Activated CD8-positive, alpha-beta T cell treated with anti-CD3 and anti-CD28 coated beads, Interleukin-2, amount 10 ng/mL, durations not matched to agents 7 days and 5 days (primary cell): Measurements from ENCODE around the gene TMEM125. TPM values are rescaled to one million over a fixed set of nuclear protein-coding genes. Genes with fewer than 3 reads are reported as not detected.

Source experiments
- ATAC-seq: fragments of 150-1000 bp; cut with Tn5 transposase; one replicate; pipeline ENCODE4 v1.10.0; 2021; ENCODE audit warnings: moderate library complexity
- CTCF ChIA-PET: fragments of 350-600 bp; sonication (Branson Sonifier 250); formaldehyde crosslinking; loops from one replicate; lab custom pipeline; 2021; ENCODE audit warnings: antibody characterized with exemption; lab: Charles Lee
- POLR2A ChIA-PET: fragments of 350-600 bp; sonication (Branson Sonifier 250); formaldehyde crosslinking; loops from one replicate; lab custom pipeline; 2021; ENCODE audit warnings: antibody characterized with exemption; lab: Charles Lee
- DNase-seq: peaks from one replicate; pipeline ENCODE4 v3.0.0-alpha.2; 2020
- H3K27ac Mint-ChIP-seq: one replicate; pipeline ENCODE4 v1.8.0; 2021; ENCODE audit warnings: mild to moderate bottlenecking, mixed read lengths
- H3K27me3 Mint-ChIP-seq: one replicate; pipeline ENCODE4 v1.8.0; 2021; ENCODE audit warnings: low read depth, mixed read lengths
- H3K36me3 Mint-ChIP-seq: one replicate; pipeline ENCODE4 v1.8.0; 2021; ENCODE audit warnings: low read depth, mixed read lengths
- H3K4me1 Mint-ChIP-seq: one replicate; pipeline ENCODE4 v1.8.0; 2021; ENCODE audit warnings: low read depth, mixed read lengths
- H3K4me3 Mint-ChIP-seq: one replicate; pipeline ENCODE4 v1.8.0; 2021; ENCODE audit warnings: mild to moderate bottlenecking, mixed read lengths
- H3K9me3 Mint-ChIP-seq: one replicate; pipeline ENCODE4 v1.8.0; 2022; ENCODE audit warnings: mixed read lengths; ENCODE audit not compliant: insufficient read depth
- total RNA-seq, 2 experiments: library from RNA; stranded (reverse); gene quantifications; one replicate each; pipeline ENCODE4 v1.2.3, GENCODE V29; 2021

TMEM125 gene
- not detected for total RNA-seq

GRCh38 chr1:43269627-43270375, at the start of gene TMEM125:
TMEM125 (plus strand) TSS chr1:43269983; CDS start chr1:43272723, 2,740 bp downstream.
- Mint-ChIP-seq H3K27ac (no peak within 1 kb of the TSS), H3K36me3 (peaks cover 6% of the 10 kb centered on the region), H3K9me3 (no peaks in the 10 kb centered on the region), H3K4me1 (peaks cover 19% of the 10 kb centered on the region), H3K27me3 (peaks cover 11% of the 10 kb centered on the region), H3K4me3 (no peak within 1 kb of the TSS)
- no peak for DNase-seq
- CTCF ChIA-PET = no interaction called here
- no peak for ATAC-seq
- POLR2A ChIA-PET = no interaction called here

DNA sequence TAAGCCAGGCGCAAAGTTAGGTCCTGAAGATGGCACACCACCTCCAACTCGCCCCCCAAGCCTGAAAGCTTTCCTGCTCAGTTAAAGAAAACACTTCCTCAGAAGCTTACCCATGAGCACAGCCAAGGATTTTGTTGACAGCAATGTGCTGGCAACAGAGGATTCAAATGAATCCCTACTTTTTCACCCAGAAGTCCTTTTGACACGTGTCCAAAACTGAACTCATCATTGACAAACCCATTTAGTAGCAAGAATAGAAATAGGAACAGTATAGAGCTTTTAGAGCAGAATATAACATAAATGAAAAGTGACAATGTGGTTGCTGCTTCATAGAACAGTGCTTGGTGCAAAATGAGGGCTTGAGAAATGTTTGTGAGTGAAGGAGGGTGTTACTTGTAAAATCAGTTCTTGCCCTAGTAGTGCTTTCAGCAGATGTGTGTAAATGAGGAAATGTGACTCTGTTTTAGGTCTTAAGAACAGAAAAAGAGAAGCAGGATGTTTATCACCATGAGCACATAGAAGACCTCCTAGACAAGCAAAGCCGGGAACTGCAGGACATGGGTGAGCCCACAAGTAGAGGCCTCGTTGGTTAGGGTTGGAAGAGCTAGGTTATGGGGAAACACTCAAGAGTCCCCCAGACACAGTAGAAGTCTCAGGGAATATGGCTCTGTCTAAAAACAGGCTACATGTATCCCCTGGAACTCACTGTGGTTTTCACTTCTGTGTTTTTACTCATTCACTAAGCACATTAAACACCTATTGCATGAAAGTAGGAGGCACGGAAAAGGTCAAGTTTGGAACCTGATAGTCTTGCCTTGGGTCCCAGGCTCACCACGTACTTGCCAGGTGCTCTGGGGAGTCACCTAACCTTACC, 48.6 kb upstream of the TMEM125 start:
- POLR2A ChIA-PET = interaction anchor here (0.6 kb wide), 1 partner anchor 310 kb away, joined by 3 read pairs; no protein-coding TSS in a partner anchor
- H3K4me3 Mint-ChIP-seq = no peak overlapping the region

DNA sequence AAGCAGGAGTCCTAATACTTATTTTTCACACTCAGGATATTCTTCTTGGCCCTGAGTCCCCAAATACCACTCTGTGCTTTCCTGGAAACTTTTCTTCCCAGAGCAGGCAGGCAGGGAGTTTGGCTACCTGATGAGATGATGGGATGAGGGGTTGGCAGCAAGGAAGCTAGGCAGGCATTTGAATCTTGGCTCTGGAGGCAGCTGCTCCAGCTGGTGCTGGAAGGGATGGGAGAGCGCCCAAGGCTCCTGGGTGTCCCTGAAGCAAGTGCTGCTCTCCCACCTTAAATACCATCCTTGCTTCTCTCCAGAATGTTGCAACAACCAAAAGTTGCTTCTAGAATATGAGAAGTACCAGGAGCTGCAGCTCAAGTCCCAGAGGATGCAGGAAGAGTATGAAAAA, 48.0 kb upstream of the TMEM125 start:
- ATAC-seq = no peak
- no peak overlapping the region for H3K27ac Mint-ChIP-seq
- no peak for DNase-seq
- ChIA-PET POLR2A (interaction anchor here (0.6 kb wide), 1 partner anchor 310 kb away, joined by 3 read pairs; no protein-coding TSS in a partner anchor), CTCF (interaction anchor here (1.5 kb wide), 1 partner anchor 193 kb away, joined by 3 read pairs; no protein-coding TSS in a partner anchor)
- H3K9me3 Mint-ChIP-seq = no peaks in the 10 kb centered on the region
- peaks cover 5% of the 10 kb centered on the region for H3K27me3 Mint-ChIP-seq
- H3K4me1 Mint-ChIP-seq = peaks cover 2% of the 10 kb centered on the region
- no peak overlapping the region for H3K4me3 Mint-ChIP-seq
- no peaks in the 10 kb centered on the region for H3K36me3 Mint-ChIP-seq

More for the DNA sequence above, 48.6 kb upstream of the TMEM125 start:
- Mint-ChIP-seq H3K4me1 (peaks cover 2% of the 10 kb centered on the region), H3K27me3 (peaks cover 5% of the 10 kb centered on the region), H3K36me3 (no peaks in the 10 kb centered on the region), H3K27ac (no peak overlapping the region), H3K9me3 (no peaks in the 10 kb centered on the region)
- DNase-seq = no peak
- no peak for ATAC-seq
- CTCF ChIA-PET = interaction anchor here (1.5 kb wide), 1 partner anchor 193 kb away, joined by 3 read pairs; no protein-coding TSS in a partner anchor

DNA sequence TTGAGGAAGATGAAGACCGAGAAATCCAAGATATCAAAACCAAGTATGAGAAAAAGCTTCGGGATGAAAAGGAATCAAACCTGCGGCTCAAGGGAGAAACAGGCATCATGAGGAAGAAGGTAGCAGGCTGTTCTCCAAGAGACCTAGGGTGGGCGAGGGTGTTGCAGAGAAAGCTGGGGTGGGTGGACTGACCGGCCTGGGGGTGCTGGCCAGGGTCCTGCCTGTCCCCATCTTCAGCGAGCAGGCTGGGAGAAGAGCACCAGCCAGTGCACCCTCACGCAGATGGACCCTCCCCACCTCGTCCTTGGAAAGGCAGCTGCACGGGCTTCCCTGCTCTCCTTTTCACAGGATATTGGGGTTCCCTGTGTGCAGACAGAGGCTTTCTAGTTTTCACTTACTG, 46.9 kb upstream of the TMEM125 start:
- ChIA-PET CTCF (interaction anchor here (2.6 kb wide), 1 partner anchor 192 kb away, joined by 6 read pairs; no protein-coding TSS in a partner anchor), POLR2A (no interaction called here)
- H3K27me3 Mint-ChIP-seq = peaks cover 5% of the 10 kb centered on the region
- ATAC-seq (no peak), DNase-seq (no peak)
- H3K36me3 Mint-ChIP-seq = no peaks in the 10 kb centered on the region
- H3K4me3 Mint-ChIP-seq = no peak overlapping the region
- peaks cover 2% of the 10 kb centered on the region for H3K4me1 Mint-ChIP-seq
- no peaks in the 10 kb centered on the region for H3K9me3 Mint-ChIP-seq
- no peak overlapping the region for H3K27ac Mint-ChIP-seq

- DNase-seq (no peak), ATAC-seq (no peak)
- CTCF ChIA-PET = interaction anchor here (2.6 kb wide), 1 partner anchor 190 kb away, joined by 6 read pairs; no protein-coding TSS in a partner anchor
- no peak overlapping the region for H3K4me3 Mint-ChIP-seq
- peaks cover 2% of the 10 kb centered on the region for H3K4me1 Mint-ChIP-seq
- peaks cover 5% of the 10 kb centered on the region for H3K27me3 Mint-ChIP-seq
- H3K27ac Mint-ChIP-seq = no peak overlapping the region
- POLR2A ChIA-PET = interaction anchor here (1.5 kb wide), 1 partner anchor 133 kb away, joined by 3 read pairs; no protein-coding TSS in a partner anchor
- no peaks in the 10 kb centered on the region for H3K9me3 Mint-ChIP-seq
- no peaks in the 10 kb centered on the region for H3K36me3 Mint-ChIP-seq
Observed at GRCh38 chr1:43225168-43225567, 44.6 kb upstream of the TMEM125 start.

GRCh38 chr1:43227143-43227764, 42.5 kb upstream of the TMEM125 start:
- Mint-ChIP-seq H3K27me3 (peaks cover 2% of the 10 kb centered on the region), H3K4me1 (no peaks in the 10 kb centered on the region), H3K36me3 (no peaks in the 10 kb centered on the region), H3K9me3 (no peaks in the 10 kb centered on the region), H3K4me3 (no peak overlapping the region), H3K27ac (no peak overlapping the region)
- ATAC-seq (peak; percentile 87), DNase-seq (peak; percentile 90)
- POLR2A ChIA-PET = interaction anchor here (0.6 to 1.2 kb wide), 3 partner anchors 127 to 161 kb away, joined by 3 to 5 read pairs (median 3); partner anchors contain the start of gene CDC20
- CTCF ChIA-PET = interaction anchor here (0.5 to 2.1 kb wide), 40 partner anchors 8 to 821 kb away, joined by 3 to 85 read pairs (median 4); partner anchors contain the start of genes CDC20, ELOVL1, HYI and KDM4A

GRCh38 chr1:43229826-43230780, 39.7 kb upstream of the TMEM125 start:
- Mint-ChIP-seq H3K36me3 (no peaks in the 10 kb centered on the region), H3K4me3 (no peak overlapping the region), H3K27me3 (peaks cover 4% of the 10 kb centered on the region), H3K9me3 (no peaks in the 10 kb centered on the region), H3K27ac (no peak overlapping the region), H3K4me1 (no peaks in the 10 kb centered on the region)
- CTCF ChIA-PET = interaction anchor here (1.9 to 2.3 kb wide), 2 partner anchors 9 to 184 kb away, joined by 4 to 12 read pairs; no protein-coding TSS in a partner anchor
- ATAC-seq = no peak
- no peak for DNase-seq
- POLR2A ChIA-PET = no interaction called here

DNA sequence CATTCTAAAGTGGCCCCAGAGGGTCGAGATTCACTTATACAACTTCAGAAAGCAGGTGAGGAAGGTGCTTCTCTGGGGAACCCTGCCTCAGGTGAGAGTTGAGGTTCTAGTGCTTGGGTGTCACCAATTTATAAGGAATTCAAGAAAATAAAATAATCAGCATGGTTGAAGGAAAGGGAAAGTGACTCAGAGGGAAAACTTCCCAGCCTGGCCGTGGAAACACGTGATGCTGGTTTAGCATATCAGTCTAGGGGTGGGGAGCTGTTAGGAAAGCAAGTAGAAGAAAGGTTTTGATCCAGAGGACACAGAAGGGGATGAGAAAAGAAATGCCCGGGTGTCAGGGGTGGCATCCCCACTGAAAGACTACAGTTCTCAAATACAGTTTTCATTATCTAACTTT, 37.7 kb upstream of the TMEM125 start:
- no peaks in the 10 kb centered on the region for H3K4me1 Mint-ChIP-seq
- H3K4me3 Mint-ChIP-seq = no peak overlapping the region
- H3K27ac Mint-ChIP-seq = no peak overlapping the region
- peaks cover 2% of the 10 kb centered on the region for H3K27me3 Mint-ChIP-seq
- CTCF ChIA-PET = interaction anchor here (2.3 kb wide), 1 partner anchor 182 kb away, joined by 12 read pairs; no protein-coding TSS in a partner anchor
- POLR2A ChIA-PET = no interaction called here
- ATAC-seq = no peak
- H3K36me3 Mint-ChIP-seq = no peaks in the 10 kb centered on the region
- H3K9me3 Mint-ChIP-seq = no peaks in the 10 kb centered on the region
- DNase-seq = no peak

DNA sequence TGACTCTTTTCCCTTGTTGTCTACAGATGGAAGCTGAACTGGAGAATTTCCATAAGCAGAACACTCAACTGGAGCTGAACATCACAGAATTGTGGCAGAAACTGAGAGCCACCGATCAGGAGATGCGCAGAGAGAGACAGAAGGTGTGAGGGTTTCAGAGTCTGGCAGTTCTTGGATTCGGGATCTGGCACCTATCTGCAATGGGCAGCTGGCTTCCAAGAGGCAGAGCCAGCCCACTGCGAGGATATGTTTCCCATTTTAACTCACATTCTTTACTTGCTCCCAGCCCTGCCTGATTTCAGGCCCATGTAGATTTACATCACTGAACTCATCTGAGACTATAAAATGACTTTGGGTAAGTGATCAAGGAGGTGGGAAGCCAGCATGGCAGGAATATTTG, 37.3 kb upstream of the TMEM125 start:
- Mint-ChIP-seq H3K27ac (no peak overlapping the region), H3K36me3 (no peaks in the 10 kb centered on the region), H3K4me1 (no peaks in the 10 kb centered on the region), H3K9me3 (no peaks in the 10 kb centered on the region), H3K4me3 (no peak overlapping the region), H3K27me3 (peaks cover 2% of the 10 kb centered on the region)
- ChIA-PET POLR2A (no interaction called here), CTCF (no interaction called here)
- ATAC-seq (no peak), DNase-seq (no peak)

DNA sequence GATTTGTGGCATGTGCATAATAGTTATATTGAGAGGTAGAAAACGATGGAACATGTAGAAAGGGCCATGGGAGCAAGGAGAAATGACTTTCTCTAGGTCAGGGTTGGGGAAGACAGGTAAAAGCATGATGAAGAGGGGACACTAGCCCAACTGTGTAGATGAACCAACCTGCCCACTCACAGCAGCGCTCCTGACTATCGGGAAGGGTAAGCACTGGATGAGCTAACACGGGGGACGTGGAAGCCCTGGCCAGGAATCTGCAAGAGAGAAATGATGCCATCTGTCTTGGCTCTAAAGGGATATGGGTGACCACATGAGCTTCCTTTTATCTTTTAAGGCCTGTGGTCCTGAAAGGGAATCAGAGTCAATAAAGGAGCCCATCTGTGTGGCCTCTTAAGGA, 36.2 kb upstream of the TMEM125 start:
- no peak for DNase-seq
- no peak overlapping the region for H3K4me3 Mint-ChIP-seq
- no peak for ATAC-seq
- peaks cover 2% of the 10 kb centered on the region for H3K27me3 Mint-ChIP-seq
- no peaks in the 10 kb centered on the region for H3K9me3 Mint-ChIP-seq
- CTCF ChIA-PET = no interaction called here
- no peak overlapping the region for H3K27ac Mint-ChIP-seq
- H3K4me1 Mint-ChIP-seq = peaks cover 1% of the 10 kb centered on the region
- POLR2A ChIA-PET = no interaction called here
- no peaks in the 10 kb centered on the region for H3K36me3 Mint-ChIP-seq
